MG63 (cell line): ENCODE data around the gene TOPBP1. TPM values are rescaled to one million over a fixed set of nuclear protein-coding genes. Genes with fewer than 3 reads are reported as not detected.
A peak's percentile ranks its signal among the peaks of the same experiment; 100 is the strongest.
"Not testable (repeated sequence)": the region's sequence is repeated elsewhere in the genome, so short reads cannot be mapped to it uniquely, and the experiment has no call there.

Experiments used
- DNase-seq: peaks from one replicate; pipeline ENCODE4 v3.0.0-alpha.2; 2020
- H3K27me3 ChIP-seq: fragments of 250-450 bp; sonication (Bioruptor Pico); 2 replicates; pipeline ENCODE4 v1.5.1; 2020; ENCODE audit warnings: mild to moderate bottlenecking, moderate library complexity
- H3K36me3 ChIP-seq: fragments of 250-450 bp; sonication (Bioruptor Pico); 2 replicates; pipeline ENCODE4 v1.5.1; 2020; ENCODE audit warnings: mild to moderate bottlenecking, moderate library complexity
- H3K4me3 ChIP-seq: fragments of 250-450 bp; sonication (Bioruptor Pico); 2 replicates; pipeline ENCODE4 v1.5.1; 2020; ENCODE audit warnings: mild to moderate bottlenecking, moderate library complexity
- H3K9me3 ChIP-seq: fragments of 250-450 bp; sonication (Bioruptor Pico); 2 replicates; pipeline ENCODE4 v1.5.1; 2020; ENCODE audit warnings: mild to moderate bottlenecking, moderate library complexity
- total RNA-seq: library from RNA; depleted of rRNA; stranded (reverse); fragments of >200 nt; shearing (Covaris generic); gene quantifications from 2 replicates; pipeline ENCODE4 v1.2.3, GENCODE V29; 2014; ENCODE audit warnings: low replicate concordance; rRNA removed

TOPBP1 gene
- total RNA-seq, 1 experiment from 2014 or later: 52.2 TPM

DNA sequence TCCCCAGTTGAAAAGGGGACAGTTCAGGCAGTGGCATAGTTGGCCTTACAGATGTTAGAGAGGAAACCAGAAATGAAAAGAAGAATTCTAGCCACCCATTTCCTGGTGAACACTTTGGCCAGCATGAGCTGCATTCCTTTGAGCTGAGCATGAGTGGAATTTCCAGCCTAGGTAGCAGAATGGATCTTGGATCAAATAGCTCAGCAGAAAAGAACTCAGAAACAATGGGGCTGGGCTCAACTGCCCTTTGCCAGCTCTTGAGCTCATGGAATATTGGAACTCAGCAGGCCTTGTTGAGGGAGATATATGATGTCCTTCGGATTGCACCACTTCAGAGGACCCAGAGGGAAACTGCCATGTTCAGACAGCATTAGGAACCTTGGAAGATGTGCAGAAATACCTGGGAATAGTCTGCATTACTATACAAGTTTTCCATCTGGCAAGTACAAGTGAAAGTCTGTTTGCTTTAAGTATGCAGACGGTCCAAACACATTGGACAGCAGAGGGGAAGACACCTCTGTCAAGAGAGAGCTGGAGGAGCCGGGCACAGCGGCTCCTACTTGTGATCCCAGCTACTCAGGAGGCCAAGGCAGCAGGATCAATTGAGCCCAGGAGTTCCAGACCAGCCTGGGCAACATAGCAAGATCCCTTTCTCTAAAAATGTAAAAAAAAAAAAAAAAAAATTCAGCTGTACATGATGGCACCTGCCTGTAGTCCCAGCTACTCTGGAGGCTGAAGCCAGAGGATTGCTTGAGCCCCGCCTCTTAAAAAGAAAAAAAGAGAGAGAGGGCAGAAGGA is 91.4 kb downstream of the TOPBP1 start:
- no peaks in the 10 kb centered on the region for H3K9me3 ChIP-seq
- H3K36me3 ChIP-seq: peaks cover 11% of the 10 kb centered on the region
- H3K4me3 ChIP-seq: no peak overlapping the region
- DNase-seq: peak; percentile 88
- H3K27me3 ChIP-seq: no peaks in the 10 kb centered on the region

GRCh38 chr3:133568294-133569014 is 93.3 kb downstream of the TOPBP1 start:
- no peak overlapping the region for H3K4me3 ChIP-seq
- H3K36me3 ChIP-seq: no peaks in the 10 kb centered on the region
- no peaks in the 10 kb centered on the region for H3K9me3 ChIP-seq
- H3K27me3 ChIP-seq: no peaks in the 10 kb centered on the region
- DNase-seq: peak; percentile 93

DNA sequence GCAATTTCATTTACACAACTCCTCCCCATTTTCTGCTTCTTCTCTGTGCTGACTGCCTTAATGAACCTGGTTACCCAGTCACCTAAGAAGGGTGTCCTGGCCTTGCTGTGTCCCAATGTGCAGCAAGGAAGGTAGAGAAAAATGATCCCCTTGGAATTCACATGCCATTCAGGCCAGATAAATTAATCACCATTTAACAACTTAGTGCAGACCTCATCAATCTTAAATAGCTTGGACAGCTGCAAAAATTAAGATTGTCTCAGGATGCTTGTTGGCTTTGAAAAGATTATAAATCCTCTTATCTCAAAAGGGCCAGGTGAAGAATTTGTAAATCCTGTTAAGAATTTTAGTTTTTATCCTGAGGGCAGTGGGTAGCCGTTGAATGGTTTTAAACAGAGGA is 97.9 kb downstream of the TOPBP1 start:
- Histone ChIP-seq H3K4me3 (no peak overlapping the region), H3K27me3 (no peaks in the 10 kb centered on the region), H3K36me3 (no peaks in the 10 kb centered on the region), H3K9me3 (peaks cover 2% of the 10 kb centered on the region; the same call in 1 of the 2 replicates)
- no peak for DNase-seq

- Histone ChIP-seq H3K4me3 (no peak overlapping the region), H3K27me3 (no peaks in the 10 kb centered on the region), H3K9me3 (peaks cover 2% of the 10 kb centered on the region; the same call in 1 of the 2 replicates), H3K36me3 (no peaks in the 10 kb centered on the region)
- DNase-seq: peak; percentile 22
Measured at GRCh38 chr3:133563186-133563591, 98.6 kb downstream of the TOPBP1 start.

DNA sequence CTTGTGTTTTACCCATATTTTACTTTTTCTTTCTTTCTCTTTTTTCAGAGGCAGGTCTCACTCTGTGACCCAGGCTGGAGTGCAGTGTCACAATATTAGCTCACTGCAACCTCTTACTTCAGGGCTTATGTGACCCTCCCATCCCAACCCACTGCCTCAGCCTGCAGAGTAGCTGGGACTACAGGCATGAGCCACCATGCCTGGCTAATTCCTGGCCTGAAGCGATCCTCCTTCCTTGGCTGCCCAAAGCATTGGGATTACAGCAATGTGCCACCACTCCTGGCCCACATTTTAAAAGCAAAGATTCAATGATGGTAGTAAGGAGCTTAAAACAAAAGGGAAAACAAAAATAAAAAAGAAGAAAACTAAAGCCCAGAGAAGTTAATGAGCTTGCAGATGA is 99.4 kb downstream of the TOPBP1 start:
- peaks cover 2% of the 10 kb centered on the region; the same call in 1 of the 2 replicates for H3K9me3 ChIP-seq
- H3K4me3 ChIP-seq: no peak overlapping the region
- DNase-seq: no peak
- H3K36me3 ChIP-seq: no peaks in the 10 kb centered on the region
- H3K27me3 ChIP-seq: no peaks in the 10 kb centered on the region

GRCh38 chr3:133561679-133562078 is 100.1 kb downstream of the TOPBP1 start:
- no peaks in the 10 kb centered on the region for H3K27me3 ChIP-seq
- DNase-seq: no peak
- no peaks in the 10 kb centered on the region for H3K36me3 ChIP-seq
- no peak overlapping the region for H3K4me3 ChIP-seq
- H3K9me3 ChIP-seq: peaks cover 2% of the 10 kb centered on the region; the same call in 1 of the 2 replicates

DNA sequence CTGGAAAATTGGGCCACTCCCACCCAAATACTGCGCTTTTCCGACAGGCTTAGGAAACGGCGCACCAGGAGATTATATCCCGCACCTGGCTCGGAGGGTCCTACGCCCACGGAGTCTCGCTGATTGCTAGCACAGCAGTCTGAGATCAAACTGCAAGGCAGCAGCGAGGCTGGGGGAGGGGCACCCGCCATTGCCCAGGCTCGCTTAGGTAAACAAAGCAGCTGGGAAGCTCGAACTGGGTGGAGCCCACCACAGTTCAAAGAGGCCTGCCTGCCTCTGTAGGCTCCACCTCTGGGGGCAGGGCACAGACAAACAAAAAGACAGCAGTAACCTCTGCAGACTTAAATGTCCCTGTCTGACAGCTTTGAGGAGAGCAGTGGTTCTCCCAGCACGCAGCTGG is 110.2 kb downstream of the TOPBP1 start:
- not testable (repeated sequence) for H3K27me3 ChIP-seq, H3K4me3 ChIP-seq, DNase-seq, H3K9me3 ChIP-seq, H3K36me3 ChIP-seq

Other genes starting within 250 kb of the TOPBP1 start
- 136 and 146 TPM in 2 replicates for gene CDV3, start 88.3 kb downstream of the TOPBP1 start, total RNA-seq
- gene TF, start 84.5 kb upstream of the TOPBP1 start, total RNA-seq: not detected in 2 replicates
- gene SRPRB, start 143.9 kb upstream of the TOPBP1 start, total RNA-seq: 83.0 and 173 TPM in 2 replicates
- gene RAB6B, start 233.9 kb upstream of the TOPBP1 start, total RNA-seq: 3.3 and 4.0 TPM in 2 replicates